ENCODE results near the gene LDHD. TPM values are rescaled to one million over a fixed set of nuclear protein-coding genes. Genes with fewer than 3 reads are reported as not detected.

The LDHD gene
- total RNA-seq, 2 experiments from 2014 or later, result not detected

- H3K27ac Mint-ChIP-seq, result no peak overlapping the region
- no peak for TF ChIP-seq CTCF (IDR thresholded peaks at IDR 0.05)
- peaks cover 10% of the 10 kb centered on the region for H3K27me3 Mint-ChIP-seq
- CTCF ChIA-PET, result no interaction called here
- H3K36me3 Mint-ChIP-seq (ENCODE audit: low read depth), result no peaks in the 10 kb centered on the region
- no peak for ATAC-seq
- DNase-seq, result no peak
- peaks cover 23% of the 10 kb centered on the region for H3K4me1 Mint-ChIP-seq (ENCODE audit: low read depth)
- POLR2A ChIA-PET, result no interaction called here
- H3K4me3 Mint-ChIP-seq, result no peak overlapping the region
- intact Hi-C loops (cut with micrococcal nuclease), result loop anchor here (10.0 kb wide), 1 partner anchor 300 kb away; no protein-coding TSS in a partner anchor
- no peaks in the 10 kb centered on the region for H3K9me3 Mint-ChIP-seq
Observed at GRCh38 chr16:75114946-75115825, 1.4 kb downstream of the LDHD start.

GRCh38 chr16:75114179-75114945, 2.2 kb downstream of the LDHD start:
- ATAC-seq, result no peak
- DNase-seq, result no peak

GRCh38 chr16:75113541-75114121, 2.9 kb downstream of the LDHD start:
- no peaks in the 10 kb centered on the region for H3K36me3 Mint-ChIP-seq (ENCODE audit: low read depth)
- H3K27me3 Mint-ChIP-seq, result peaks cover 10% of the 10 kb centered on the region
- no peaks in the 10 kb centered on the region for H3K9me3 Mint-ChIP-seq
- TF ChIP-seq CTCF (IDR thresholded peaks at IDR 0.05), result no peak
- H3K4me1 Mint-ChIP-seq (ENCODE audit: low read depth), result peaks cover 38% of the 10 kb centered on the region
- POLR2A ChIA-PET, result interaction anchor here (1.2 kb wide), 1 partner anchor 114 kb away, joined by 3 read pairs; no protein-coding TSS in a partner anchor
- no peak for ATAC-seq
- intact Hi-C loops (cut with micrococcal nuclease), result loop anchor here (10.0 kb wide), 1 partner anchor 299 kb away; no protein-coding TSS in a partner anchor
- CTCF ChIA-PET, result interaction anchor here (6.5 kb wide), 1 partner anchor 118 kb away, joined by 158 read pairs; the partner anchor contains the start of gene ZNRF1
- H3K27ac Mint-ChIP-seq, result no peak overlapping the region
- no peak for DNase-seq
- H3K4me3 Mint-ChIP-seq, result no peak overlapping the region

More at GRCh38 chr16:75114179-75114945, 2.2 kb downstream of the LDHD start:
- H3K27ac Mint-ChIP-seq, result no peak overlapping the region
- H3K27me3 Mint-ChIP-seq, result peaks cover 10% of the 10 kb centered on the region
- TF ChIP-seq CTCF (IDR thresholded peaks at IDR 0.05), result no peak
- no peaks in the 10 kb centered on the region for H3K9me3 Mint-ChIP-seq
- H3K4me3 Mint-ChIP-seq, result no peak overlapping the region
- intact Hi-C loops (cut with micrococcal nuclease), result loop anchor here (10.0 kb wide), 1 partner anchor 300 kb away; no protein-coding TSS in a partner anchor
- ChIA-PET CTCF (no interaction called here), POLR2A (no interaction called here)
- H3K4me1 Mint-ChIP-seq (ENCODE audit: low read depth), result peaks cover 31% of the 10 kb centered on the region
- no peaks in the 10 kb centered on the region for H3K36me3 Mint-ChIP-seq (ENCODE audit: low read depth)

DNA sequence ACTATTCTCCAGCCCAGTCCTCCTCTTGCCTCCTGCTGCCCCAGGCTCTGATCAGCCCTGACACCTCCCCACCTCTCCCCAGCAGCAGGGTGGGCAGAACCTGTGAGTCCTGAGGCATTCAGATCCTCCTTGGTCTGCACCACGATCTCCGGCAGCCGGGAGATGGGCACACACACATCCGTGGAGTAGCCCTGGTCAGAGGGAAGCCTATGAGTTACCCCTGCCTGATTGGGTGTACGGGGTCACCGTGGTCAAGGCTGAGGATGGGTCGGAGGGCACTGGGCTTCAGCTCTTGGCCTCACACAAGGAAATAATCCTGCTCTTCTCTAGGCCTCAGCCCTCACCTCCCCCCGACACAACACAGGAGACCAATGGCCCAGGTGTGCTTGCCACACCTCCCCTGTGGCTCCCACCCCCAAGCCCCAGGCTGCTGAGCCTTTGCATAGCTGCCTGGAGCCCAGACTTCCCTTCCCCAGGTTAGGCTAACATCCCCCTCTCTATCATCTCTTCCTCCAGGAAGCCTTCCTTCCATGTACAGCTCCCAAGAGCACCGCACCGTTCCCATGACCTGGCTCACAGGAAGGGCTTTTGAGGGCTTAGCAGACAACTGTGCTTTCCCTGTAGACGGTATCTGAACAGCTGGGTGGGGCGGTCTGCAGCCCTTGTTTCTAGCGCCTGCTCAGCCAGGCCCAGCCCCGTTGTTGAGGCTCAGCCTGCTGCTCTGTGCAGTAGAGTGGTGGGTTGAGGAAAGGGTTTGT, 3.7 kb downstream of the LDHD start:
- DNase-seq (no peak), ATAC-seq (no peak)
- Mint-ChIP-seq H3K27ac (no peak overlapping the region), H3K36me3 (ENCODE audit: low read depth) (peaks cover 2% of the 10 kb centered on the region), H3K4me1 (ENCODE audit: low read depth) (peaks cover 44% of the 10 kb centered on the region), H3K4me3 (no peak overlapping the region), H3K9me3 (no peaks in the 10 kb centered on the region), H3K27me3 (peaks cover 10% of the 10 kb centered on the region)
- TF ChIP-seq CTCF (IDR thresholded peaks at IDR 0.05), result no peak
- POLR2A ChIA-PET, result interaction anchor here (1.2 to 2.0 kb wide), 3 partner anchors 48 to 117 kb away, joined by 3 to 7 read pairs (median 3); no protein-coding TSS in a partner anchor
- intact Hi-C loops (cut with micrococcal nuclease), result loop anchor here (10.0 kb wide), 1 partner anchor 298 kb away; no protein-coding TSS in a partner anchor
- CTCF ChIA-PET, result interaction anchor here (1.9 to 6.5 kb wide), 5 partner anchors 13 to 251 kb away, joined by 9 to 158 read pairs (median 48); partner anchors contain the start of genes WDR59 and ZNRF1

All from activated CD8-positive, alpha-beta T cell treated with anti-CD3 and anti-CD28 coated beads for 36 hours (primary cell).